Endothelial cell of umbilical vein (primary cell): ENCODE data around the gene CFAP68. TPM values are rescaled to one million over a fixed set of nuclear protein-coding genes. Genes with fewer than 3 reads are reported as not detected.

Experiments
- BruUV-seq: library from RNA; stranded (reverse); fragments of 400-500 nt; replicated peaks from 2 replicates; lab custom pipeline; 2021; lab: Mats Ljungman, UMichigan
- CTCF ChIA-PET: fragments of 300-600, 350-600 bp; sonication (Branson Sonifier 250); formaldehyde crosslinking; loops from one replicate; lab custom pipeline; 2021; ENCODE audit warnings: antibody characterized with exemption, inconsistent platforms; lab: Charles Lee
- POLR2A ChIA-PET: fragments of 300-600, 350-600 bp; sonication (Branson Sonifier 250); formaldehyde crosslinking; loops from one replicate; lab custom pipeline; 2021; ENCODE audit warnings: antibody characterized with exemption, inconsistent platforms; lab: Charles Lee
- DNase-seq: peaks from one replicate; pipeline ENCODE4 v3.0.0-alpha.2; 2011; ENCODE audit warnings: low read depth, low spot score
- FAIRE-seq: peaks from 2 replicates; lab custom pipeline; 2011; peaks lifted over from hg19 to GRCh38; lab: Jason Lieb, UNC
- H2AFZ ChIP-seq: 2 replicates; pipeline ENCODE4 v1.6.0; 2012; ENCODE audit warnings: low read depth, low read length, control low read depth, inconsistent platforms
- H3K27ac ChIP-seq: 2 replicates; pipeline ENCODE4 v1.5.1; 2011; ENCODE audit warnings: low read depth, mild to moderate bottlenecking, control low read depth, low read length, moderate library complexity; ENCODE audit not compliant: insufficient read depth
- H3K27me3 ChIP-seq, 2 experiments: 2 replicates each; pipeline versions ENCODE4 v1.6.0 to v1.6.1; 2011; ENCODE audit warnings: low read length in 2 of 2, mixed read lengths in 1 of 2; ENCODE audit not compliant: control insufficient read depth in 2 of 2, insufficient read depth in 2 of 2
- H3K36me3 ChIP-seq, 2 experiments: 2 replicates in 1 of 2; 3 replicates in 1 of 2; pipeline ENCODE4 v1.5.1; 2011; ENCODE audit warnings: low read length in 2 of 2, mild to moderate bottlenecking in 1 of 2, moderate library complexity in 1 of 2; ENCODE audit not compliant: control insufficient read depth in 2 of 2, insufficient read depth in 2 of 2; ENCODE audit errors: extremely low read depth in 1 of 2
- H3K4me1 ChIP-seq: 3 replicates; pipeline ENCODE4 v1.5.1; 2011; ENCODE audit warnings: mild to moderate bottlenecking, low read length; ENCODE audit not compliant: control insufficient read depth, insufficient read depth; ENCODE audit errors: extremely low read depth
- H3K4me2 ChIP-seq: 2 replicates; pipeline ENCODE4 v1.6.1; 2011; ENCODE audit warnings: low read length, control low read depth, mixed read lengths; ENCODE audit not compliant: insufficient read depth
- H3K4me3 ChIP-seq, 3 experiments: fragments of 200-600 bp in 1 of 3; sonication (generic), shearing (Covaris generic) in 1 of 3; replicated peaks in 1 of 3; 2 replicates each; pipeline ENCODE4 v1.5.1; 2011 to 2016; ENCODE audit warnings: control low read depth in 3 of 3, low read length in 3 of 3, mild to moderate bottlenecking in 2 of 3, inconsistent platforms in 1 of 3, low read depth in 1 of 3, moderate library complexity in 1 of 3; ENCODE audit not compliant: insufficient read depth in 1 of 3
- H3K79me2 ChIP-seq: 2 replicates; pipeline ENCODE4 v1.6.0; 2012; ENCODE audit warnings: low read length, inconsistent platforms; ENCODE audit not compliant: control insufficient read depth, insufficient read depth
- H3K9ac ChIP-seq: replicated peaks from 2 replicates; pipeline ENCODE3; 2011; ENCODE audit warnings: low read length, control low read depth; ENCODE audit not compliant: insufficient read depth; ENCODE audit errors: extremely low read depth
- H3K9me1 ChIP-seq: replicated peaks from 3 replicates; pipeline ENCODE4 v1.6.0; 2011; ENCODE audit warnings: mild to moderate bottlenecking, low read length; ENCODE audit not compliant: control insufficient read depth, insufficient read depth; ENCODE audit errors: extremely low read depth
- H3K9me3 ChIP-seq: replicated peaks from 2 replicates; pipeline ENCODE4 v1.5.1; 2012; ENCODE audit warnings: low read length, inconsistent platforms; ENCODE audit not compliant: control insufficient read depth, insufficient read depth
- H4K20me1 ChIP-seq: replicated peaks from 2 replicates; pipeline ENCODE3; 2011; ENCODE audit warnings: mild to moderate bottlenecking, low read length; ENCODE audit not compliant: control insufficient read depth, insufficient read depth; ENCODE audit errors: extremely low read depth
- EZH2 ChIP-seq: IDR thresholded peaks from 2 replicates; pipeline ENCODE4 v1.6.1; 2012; ENCODE audit warnings: borderline replicate concordance, low read depth, mild to moderate bottlenecking, moderate library complexity, low read length, inconsistent platforms; ENCODE audit not compliant: severe bottlenecking
- FOS ChIP-seq: IDR thresholded peaks from 2 replicates; pipeline ENCODE4 v1.6.1; 2011; ENCODE audit warnings: mild to moderate bottlenecking, low read length, moderate library complexity, borderline replicate concordance; ENCODE audit not compliant: insufficient read depth
- GATA2 ChIP-seq: IDR thresholded peaks from 2 replicates; pipeline ENCODE4 v1.7.0; 2011; ENCODE audit warnings: low read depth, mild to moderate bottlenecking, moderate library complexity, mixed read lengths, low read length; ENCODE audit not compliant: insufficient read length, insufficient read depth
- JUN ChIP-seq: IDR thresholded peaks from 2 replicates; pipeline ENCODE4 v1.6.1; 2011; ENCODE audit warnings: borderline replicate concordance, low read depth; ENCODE audit not compliant: insufficient read length, insufficient read depth
- MYC ChIP-seq: IDR thresholded peaks from one replicate; pipeline ENCODE4 v1.6.1; 2011; ENCODE audit warnings: mild to moderate bottlenecking, low read depth, low read length
- POLR2A ChIP-seq: IDR thresholded peaks from 2 replicates; pipeline ENCODE4 v1.6.1; 2012; ENCODE audit warnings: low read depth, mild to moderate bottlenecking, control low read depth, low read length
- POLR2AphosphoS5 ChIP-seq: IDR thresholded peaks from 2 replicates; pipeline ENCODE4 v1.6.1; 2012; ENCODE audit warnings: low read depth, mild to moderate bottlenecking, control low read depth, low read length, moderate library complexity; ENCODE audit not compliant: insufficient read depth
- dilution Hi-C: fragments of 300-500 bp; cut with MboI; formaldehyde crosslinking; loops from one replicate; pipeline ENCODE4 v1.15.0; 2019; ENCODE audit warnings: low sequenced_read_pairs; ENCODE audit not compliant: extremely low pct_ligation_motif_present
- intact Hi-C: fragments of 100-400 bp; cut with micrococcal nuclease; formaldehyde crosslinking; loops from one replicate; pipeline ENCODE4 v1.10.0; 2022
- polyA plus RNA-seq, 4 experiments: library from polyadenylated mRNA; depleted of rRNA in 3 of 4; stranded (reverse) in 3 of 4; unstranded in 1 of 4; fragments of >200 nt; gene quantifications; 2 replicates each; pipeline versions ENCODE4 v1.2.1 to v1.2.3, GENCODE V29; 2011 to 2012; ENCODE audit warnings: missing spikeins in 1 of 4
- total RNA-seq: library from RNA; stranded (reverse); gene quantifications from 2 replicates; pipeline ENCODE4 v1.2.3, GENCODE V29; 2021
- TF ChIP-seq, protein P1 (sequence below), 2 donors: IDR thresholded peaks; 1 replicate in 1 of 2; 2 replicates in 1 of 2; pipeline ENCODE4 v1.5.1; 2011; ENCODE audit warnings: low read length in 2 of 2, mild to moderate bottlenecking in 2 of 2, moderate library complexity in 2 of 2, control low read depth in 1 of 2, inconsistent platforms in 1 of 2, low read depth in 1 of 2; ENCODE audit not compliant: insufficient read depth in 1 of 2; ENCODE audit errors: extremely low read depth in 1 of 2
- TF ChIP-seq, protein P2 (sequence below): IDR thresholded peaks from 2 replicates; pipeline ENCODE4 v1.6.1; 2011; ENCODE audit not compliant: insufficient read depth, insufficient read length

The CFAP68 gene
- total and polyA plus RNA-seq, 2 donors (not counting 3 experiments of a cell fraction or from before 2014, with no cell fraction given) = 7.4 to 10.6 TPM

DNA sequence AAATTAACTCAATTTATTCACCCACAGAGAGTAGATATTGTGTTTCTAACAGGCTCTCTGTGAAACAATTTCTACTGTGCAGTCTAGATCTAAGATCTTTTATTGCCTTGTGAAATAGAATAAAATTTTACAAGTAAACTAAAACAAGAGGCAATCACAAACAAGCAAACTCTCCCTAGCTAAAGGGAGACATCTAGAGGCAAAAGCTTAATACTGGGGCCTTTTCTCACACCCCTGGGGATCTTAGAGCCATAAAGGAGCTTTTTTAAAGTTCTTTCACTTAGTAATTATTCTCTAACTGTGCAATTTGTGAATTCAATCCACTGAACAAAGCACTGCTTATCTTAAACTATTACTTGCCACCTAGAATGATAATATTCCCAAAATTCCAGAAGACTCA, 27.7 kb upstream of the CFAP68 start:
- dilution Hi-C loops (no loop called here), intact Hi-C loops (no loop called here)
- H3K36me3 ChIP-seq = peaks cover 0 to 5% of the 10 kb centered on the region in 2 experiments
- H3K27me3 ChIP-seq = no peaks in the 10 kb centered on the region
- CTCF ChIA-PET = interaction anchor here (0.6 to 2.1 kb wide), 19 partner anchors 10 to 569 kb away, joined by 3 to 12 read pairs (median 4); partner anchors contain the start of gene ALG9
- no peak overlapping the region for H3K4me2 ChIP-seq
- H3K4me3 ChIP-seq = no peak overlapping the region
- no peak overlapping the region for H2AFZ ChIP-seq
- no peaks in the 10 kb centered on the region for H3K79me2 ChIP-seq
- no peaks in the 10 kb centered on the region for H3K9me1 ChIP-seq
- POLR2A ChIA-PET = no interaction called here
- no peak overlapping the region for H3K9ac ChIP-seq
- peaks cover 2% of the 10 kb centered on the region for H3K4me1 ChIP-seq
- no peaks in the 10 kb centered on the region for H4K20me1 ChIP-seq
- no peak for FAIRE-seq
- BruUV-seq = no TSS peak
- H3K9me3 ChIP-seq = no peaks in the 10 kb centered on the region
- no peak overlapping the region for H3K27ac ChIP-seq
- peak; percentile 18 for DNase-seq
- TF ChIP-seq, protein P1, sequence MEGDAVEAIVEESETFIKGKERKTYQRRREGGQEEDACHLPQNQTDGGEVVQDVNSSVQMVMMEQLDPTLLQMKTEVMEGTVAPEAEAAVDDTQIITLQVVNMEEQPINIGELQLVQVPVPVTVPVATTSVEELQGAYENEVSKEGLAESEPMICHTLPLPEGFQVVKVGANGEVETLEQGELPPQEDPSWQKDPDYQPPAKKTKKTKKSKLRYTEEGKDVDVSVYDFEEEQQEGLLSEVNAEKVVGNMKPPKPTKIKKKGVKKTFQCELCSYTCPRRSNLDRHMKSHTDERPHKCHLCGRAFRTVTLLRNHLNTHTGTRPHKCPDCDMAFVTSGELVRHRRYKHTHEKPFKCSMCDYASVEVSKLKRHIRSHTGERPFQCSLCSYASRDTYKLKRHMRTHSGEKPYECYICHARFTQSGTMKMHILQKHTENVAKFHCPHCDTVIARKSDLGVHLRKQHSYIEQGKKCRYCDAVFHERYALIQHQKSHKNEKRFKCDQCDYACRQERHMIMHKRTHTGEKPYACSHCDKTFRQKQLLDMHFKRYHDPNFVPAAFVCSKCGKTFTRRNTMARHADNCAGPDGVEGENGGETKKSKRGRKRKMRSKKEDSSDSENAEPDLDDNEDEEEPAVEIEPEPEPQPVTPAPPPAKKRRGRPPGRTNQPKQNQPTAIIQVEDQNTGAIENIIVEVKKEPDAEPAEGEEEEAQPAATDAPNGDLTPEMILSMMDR (IDR thresholded peaks at IDR 0.05; ENCODE audit: extremely low read depth in 1 of 2, insufficient read depth in 1 of 2, low read depth in 1 of 2, low read length in 2 of 2) = peak in 1 of 2 donors; percentile 23
- TF ChIP-seq, protein P2, sequence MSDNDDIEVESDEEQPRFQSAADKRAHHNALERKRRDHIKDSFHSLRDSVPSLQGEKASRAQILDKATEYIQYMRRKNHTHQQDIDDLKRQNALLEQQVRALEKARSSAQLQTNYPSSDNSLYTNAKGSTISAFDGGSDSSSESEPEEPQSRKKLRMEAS = no peak

DNA sequence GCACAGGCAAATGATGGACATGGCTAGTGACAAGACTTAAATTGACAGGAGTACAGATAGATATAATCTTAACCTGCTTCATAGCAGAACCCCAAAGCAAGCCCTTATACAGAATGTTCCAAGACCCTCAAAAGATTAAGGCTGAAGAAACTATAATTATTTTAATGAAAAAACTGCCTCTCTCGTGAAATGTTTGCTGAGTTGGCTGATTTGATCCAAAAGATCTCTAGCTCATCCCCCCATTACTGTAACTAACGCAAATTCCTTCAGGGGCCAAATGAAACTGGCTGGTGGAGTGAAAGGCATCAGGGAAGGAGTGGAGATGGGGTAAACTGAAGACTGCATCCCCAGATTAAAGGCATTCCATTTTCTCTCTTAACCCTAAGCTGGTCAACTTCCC, 27.2 kb upstream of the CFAP68 start:
- FAIRE-seq = no peak

More for the DNA sequence above, 27.2 kb upstream of the CFAP68 start:
- no peaks in the 10 kb centered on the region for H4K20me1 ChIP-seq
- no peak overlapping the region for H3K4me3 ChIP-seq
- H3K9me1 ChIP-seq = no peaks in the 10 kb centered on the region
- no peak overlapping the region for H3K4me2 ChIP-seq
- H3K36me3 ChIP-seq = peaks cover 0 to 5% of the 10 kb centered on the region in 2 experiments
- H3K27me3 ChIP-seq = no peaks in the 10 kb centered on the region
- BruUV-seq = no TSS peak
- no peaks in the 10 kb centered on the region for H3K79me2 ChIP-seq
- dilution Hi-C loops = no loop called here
- no peaks in the 10 kb centered on the region for H3K4me1 ChIP-seq
- no peaks in the 10 kb centered on the region for H3K9me3 ChIP-seq
- TF ChIP-seq MYC (no peak), GATA2 (no peak), POLR2AphosphoS5 (no peak), EZH2 (no peak), JUN (no peak), POLR2A (no peak), FOS (no peak)
- TF ChIP-seq, protein P2 = no peak
- TF ChIP-seq, protein P1 (IDR thresholded peaks at IDR 0.05; ENCODE audit: extremely low read depth in 1 of 2, insufficient read depth in 1 of 2, low read depth in 1 of 2, low read length in 2 of 2) = no peak
- H2AFZ ChIP-seq = no peak overlapping the region
- ChIA-PET CTCF (interaction anchor here (0.6 to 2.1 kb wide), 19 partner anchors 9 to 569 kb away, joined by 3 to 12 read pairs (median 4); partner anchors contain the start of gene ALG9), POLR2A (no interaction called here)
- DNase-seq = no peak
- no peak overlapping the region for H3K27ac ChIP-seq
- H3K9ac ChIP-seq = no peak overlapping the region
- intact Hi-C loops = no loop called here
